H1 (cell line): ENCODE results near the gene BCL2. TPM values are rescaled to one million over a fixed set of nuclear protein-coding genes. Genes with fewer than 3 reads are reported as not detected.

ENCODE experiments used
- CTCF ChIA-PET: fragments of 300-600 bp; sonication (Branson Sonifier 250); formaldehyde crosslinking; loops from one replicate; lab custom pipeline; 2021; ENCODE audit not compliant: partially characterized antibody; lab: Charles Lee
- POLR2A ChIA-PET: fragments of 300-600 bp; sonication (Branson Sonifier 250); formaldehyde crosslinking; loops from one replicate; lab custom pipeline; 2021; ENCODE audit warnings: inconsistent platforms; ENCODE audit not compliant: partially characterized antibody; lab: Charles Lee
- DNase-seq, 2 experiments: peaks; one replicate each; pipeline versions ENCODE4 v3.0.0 to v3.0.0-alpha.2; 2010 to 2022; ENCODE audit warnings: low spot score in 2 of 2, low read depth in 1 of 2, mixed read lengths in 1 of 2
- FAIRE-seq: peaks from 2 replicates; lab custom pipeline; 2011; peaks lifted over from hg19 to GRCh38; lab: Jason Lieb, UNC
- H2AFZ ChIP-seq: 2 replicates; pipeline ENCODE4 v1.8.1; 2012; ENCODE audit warnings: low read length, inconsistent platforms
- H2AK5ac ChIP-seq: 2 replicates; pipeline ENCODE4 v1.6.1; 2013; ENCODE audit warnings: low read depth, low read length
- H2BK120ac ChIP-seq: replicated peaks from 2 replicates; pipeline ENCODE3; 2013; ENCODE audit warnings: low read depth, low read length, inconsistent platforms
- H2BK12ac ChIP-seq: 2 replicates; pipeline ENCODE4 v1.6.1; 2013; ENCODE audit warnings: low read depth, low read length
- H2BK15ac ChIP-seq: 2 replicates; pipeline ENCODE4 v1.6.1; 2013; ENCODE audit warnings: low read length
- H2BK20ac ChIP-seq: 2 replicates; pipeline ENCODE4 v1.6.1; 2013; ENCODE audit warnings: low read length
- H2BK5ac ChIP-seq: 2 replicates; pipeline ENCODE4 v1.6.1; 2013; ENCODE audit warnings: low read depth, low read length
- H3K14ac ChIP-seq: 2 replicates; pipeline ENCODE4 v1.6.1; 2013; ENCODE audit warnings: inconsistent platforms; ENCODE audit not compliant: insufficient read length
- H3K18ac ChIP-seq: 2 replicates; pipeline ENCODE4 v1.6.1; 2013; ENCODE audit warnings: low read length; ENCODE audit errors: extremely low read depth
- H3K23ac ChIP-seq: 2 replicates; pipeline ENCODE4 v1.6.1; 2013; ENCODE audit warnings: inconsistent platforms; ENCODE audit not compliant: insufficient read length
- H3K23me2 ChIP-seq: 2 replicates; pipeline ENCODE4 v1.6.1; 2013; ENCODE audit warnings: low read depth, low read length
- H3K27ac ChIP-seq: 2 replicates; pipeline ENCODE4 v1.6.1; 2011; ENCODE audit warnings: low read depth, low read length, inconsistent platforms
- H3K27me3 ChIP-seq, 4 experiments: replicated peaks in 1 of 4; 1 replicate in 1 of 4; 2 replicates in 3 of 4; pipeline versions ENCODE4 v1.6.1 to v1.8.1; 2011 to 2013; ENCODE audit warnings: low read length in 3 of 4, mild to moderate bottlenecking in 3 of 4, inconsistent platforms in 2 of 4, mixed read lengths in 2 of 4, moderate library complexity in 1 of 4; ENCODE audit not compliant: control insufficient read depth in 3 of 4, insufficient read depth in 3 of 4; ENCODE audit errors: extremely low read depth in 1 of 4
- H3K36me3 ChIP-seq, 4 experiments: 2 replicates each; pipeline versions ENCODE4 v1.6.1 to v1.8.1; 2011 to 2013; ENCODE audit warnings: mild to moderate bottlenecking in 4 of 4, low read length in 3 of 4, moderate library complexity in 2 of 4, control low read depth in 1 of 4, inconsistent platforms in 1 of 4; ENCODE audit not compliant: insufficient read depth in 4 of 4, control insufficient read depth in 2 of 4
- H3K4ac ChIP-seq: replicated peaks from 2 replicates; pipeline ENCODE3; 2013; ENCODE audit warnings: low read length, low read depth, mixed read lengths, inconsistent platforms; ENCODE audit not compliant: insufficient read length
- H3K4me1 ChIP-seq, 4 experiments: replicated peaks in 1 of 4; 1 replicate in 1 of 4; 2 replicates in 3 of 4; pipeline versions ENCODE4 v1.6.1 to v1.8.1; 2011 to 2013; ENCODE audit warnings: low read length in 3 of 4, inconsistent platforms in 2 of 4, mixed read lengths in 1 of 4; ENCODE audit not compliant: insufficient read depth in 4 of 4, control insufficient read depth in 3 of 4
- H3K4me2 ChIP-seq, 2 experiments: 2 replicates each; pipeline versions ENCODE4 v1.6.1 to v1.8.1; 2011 to 2013; ENCODE audit warnings: low read depth in 2 of 2, low read length in 2 of 2, control low read depth in 1 of 2, inconsistent platforms in 1 of 2, mild to moderate bottlenecking in 1 of 2; ENCODE audit not compliant: insufficient read depth in 1 of 2
- H3K4me3 ChIP-seq, 4 experiments: fragments of 200-600, 300-600 bp in 1 of 4; sonication (generic), shearing (Covaris generic), sonication (Bioruptor Twin) in 1 of 4; 2 replicates each; pipeline versions ENCODE4 v1.5.1 to v1.8.1; 2011 to 2016; ENCODE audit warnings: low read length in 4 of 4, low read depth in 3 of 4, control low read depth in 2 of 4, inconsistent platforms in 2 of 4, mild to moderate bottlenecking in 2 of 4, mixed read lengths in 1 of 4, moderate library complexity in 1 of 4; ENCODE audit not compliant: insufficient read depth in 2 of 4; ENCODE audit errors: extremely low read depth in 1 of 4
- H3K56ac ChIP-seq: replicated peaks from 2 replicates; pipeline ENCODE3; 2013; ENCODE audit warnings: low read depth, mild to moderate bottlenecking, mixed read lengths, low read length, inconsistent platforms; ENCODE audit not compliant: insufficient read length
- H3K79me1 ChIP-seq: 2 replicates; pipeline ENCODE4 v1.6.1; 2013; ENCODE audit warnings: low read depth, low read length, control low read depth
- H3K79me2 ChIP-seq, 2 experiments: 2 replicates each; pipeline versions ENCODE4 v1.6.1 to v1.8.1; 2012 to 2013; ENCODE audit warnings: low read length in 2 of 2, mild to moderate bottlenecking in 2 of 2, inconsistent platforms in 1 of 2; ENCODE audit not compliant: insufficient read depth in 2 of 2, control insufficient read depth in 1 of 2
- H3K9ac ChIP-seq, 4 experiments: replicated peaks in 1 of 4; 1 replicate in 1 of 4; 2 replicates in 3 of 4; pipeline versions ENCODE4 v1.6.1 to v1.8.1; 2011 to 2013; ENCODE audit warnings: low read depth in 3 of 4, low read length in 3 of 4, control low read depth in 2 of 4, mild to moderate bottlenecking in 2 of 4, moderate library complexity in 2 of 4, inconsistent platforms in 1 of 4; ENCODE audit errors: extremely low read depth in 1 of 4
- H3K9me3 ChIP-seq, 2 experiments: 2 replicates each; pipeline versions ENCODE4 v1.6.1 to v1.8.1; 2012 to 2013; ENCODE audit warnings: mild to moderate bottlenecking in 2 of 2, moderate library complexity in 2 of 2, control low read depth in 1 of 2, inconsistent platforms in 1 of 2, low read depth in 1 of 2, low read length in 1 of 2, mixed read lengths in 1 of 2; ENCODE audit not compliant: insufficient read depth in 2 of 2
- H4K20me1 ChIP-seq, 2 experiments: replicated peaks in 1 of 2; 2 replicates each; pipeline versions ENCODE3 to v1.8.1; 2011 to 2013; ENCODE audit warnings: inconsistent platforms in 2 of 2, low read length in 2 of 2, mild to moderate bottlenecking in 1 of 2; ENCODE audit not compliant: insufficient read depth in 2 of 2, control insufficient read depth in 1 of 2
- H4K5ac ChIP-seq: 2 replicates; pipeline ENCODE4 v1.6.1; 2013; ENCODE audit warnings: low read length, low read depth, mixed read lengths, inconsistent platforms; ENCODE audit not compliant: insufficient read length
- H4K8ac ChIP-seq: 2 replicates; pipeline ENCODE4 v1.8.0; 2013; ENCODE audit warnings: mild to moderate bottlenecking, moderate library complexity, low read length, inconsistent platforms; ENCODE audit not compliant: insufficient read depth; ENCODE audit errors: extremely low read depth
- H4K91ac ChIP-seq: replicated peaks from 2 replicates; pipeline ENCODE3; 2013; ENCODE audit warnings: low read length, mixed read lengths, inconsistent platforms; ENCODE audit not compliant: insufficient read length
- ASH2L ChIP-seq: fragments of 200-600, 300-600 bp; sonication (generic); IDR thresholded peaks from one replicate; pipeline ENCODE4 v1.7.1; 2017; ENCODE audit warnings: low read length
- BACH1 ChIP-seq: IDR thresholded peaks from 2 replicates; pipeline ENCODE4 v1.6.1; 2012; ENCODE audit warnings: low read length, improper control_type of control experiment
- CEBPB ChIP-seq: IDR thresholded peaks from 2 replicates; pipeline ENCODE4 v1.6.1; 2012; ENCODE audit warnings: low read depth, low read length
- GABPA ChIP-seq: IDR thresholded peaks from 2 replicates; pipeline ENCODE4 v1.6.1; 2011; ENCODE audit warnings: mild to moderate bottlenecking, low read length, moderate library complexity, borderline replicate concordance; ENCODE audit not compliant: insufficient read depth
- HDAC2 ChIP-seq, 2 experiments: fragments of 300-600 bp in 1 of 2; sonication (generic) in 1 of 2; IDR thresholded peaks; 2 replicates each; pipeline ENCODE4 v1.6.1; 2011 to 2012; ENCODE audit warnings: low read depth in 2 of 2, low read length in 2 of 2, mild to moderate bottlenecking in 2 of 2, moderate library complexity in 2 of 2, borderline replicate concordance in 1 of 2, inconsistent platforms in 1 of 2
- JUND ChIP-seq: IDR thresholded peaks from 2 replicates; pipeline ENCODE4 v1.6.1; 2011; ENCODE audit warnings: mild to moderate bottlenecking, improper control_type of control experiment, low read length
- MAFK ChIP-seq: IDR thresholded peaks from 2 replicates; pipeline ENCODE4 v1.6.1; 2012; ENCODE audit warnings: low read depth, mild to moderate bottlenecking, improper control_type of control experiment, low read length
- PHF8 ChIP-seq: fragments of 200-600 bp; sonication (generic); conservative IDR thresholded peaks from 2 replicates; pipeline ENCODE4 v1.7.1; 2012; ENCODE audit warnings: low read depth, mild to moderate bottlenecking, inconsistent platforms, low read length, moderate library complexity
- RAD21 ChIP-seq, 2 experiments: IDR thresholded peaks in 1 of 2; conservative IDR thresholded peaks in 1 of 2; 2 replicates each; pipeline ENCODE4 v1.6.1; 2011; ENCODE audit warnings: low read depth in 2 of 2, low read length in 2 of 2, improper control_type of control experiment in 1 of 2, inconsistent platforms in 1 of 2, mild to moderate bottlenecking in 1 of 2, moderate library complexity in 1 of 2
- SIRT6 ChIP-seq: IDR thresholded peaks from one replicate; pipeline ENCODE4 v1.7.1; 2012; ENCODE audit warnings: low read length, inconsistent platforms
- SIX5 ChIP-seq: IDR thresholded peaks from 2 replicates; pipeline ENCODE4 v1.6.1; 2011; ENCODE audit warnings: mild to moderate bottlenecking, low read depth, low read length
- SP1 ChIP-seq: IDR thresholded peaks from 2 replicates; pipeline ENCODE4 v1.6.1; 2011; ENCODE audit warnings: low read depth, low read length
- TEAD4 ChIP-seq: IDR thresholded peaks from 2 replicates; pipeline ENCODE4 v1.6.1; 2012; ENCODE audit warnings: low read depth, low read length, inconsistent platforms, mixed read lengths
- WGBS, 2 experiments: shearing (Covaris generic) in 1 of 2; methylation state at CpG; one replicate each; pipeline versions ENCODE4 v1.1.6 to v1.1.7; 2013 to 2015; ENCODE audit warnings: low lambda C conversion rate in 2 of 2, mixed read lengths in 2 of 2, inconsistent platforms in 1 of 2, low coverage in 1 of 2, missing lambda C conversion rate in 1 of 2; ENCODE audit not compliant: insufficient replicate concordance in 2 of 2, insufficient coverage in 1 of 2, insufficient read length in 1 of 2; ENCODE audit errors: extremely low coverage in 1 of 2, missing lambda C conversion rate in 1 of 2; 5-methylcytosine and 5-hydroxymethylcytosine counted together
- polyA plus RNA-seq, 7 experiments: library from polyadenylated mRNA; depleted of rRNA in 3 of 7; stranded (reverse) in 5 of 7; unstranded in 2 of 7; fragments of >200 nt in 5 of 7; fragments of 200-250 nt in 2 of 7; gene quantifications; 1 replicate in 5 of 7; 2 replicates in 1 of 7; 4 replicates in 1 of 7; pipeline versions ENCODE4 v1.2.1 to v1.2.3, GENCODE V29; 2011 to 2013; ENCODE audit warnings: missing spikeins in 2 of 7, mixed read lengths in 2 of 7
- total RNA-seq: library from RNA; stranded (reverse); fragmentation: NEBNext Ultra II Directional; extraction: Animal tissue kit (Norgen Biotek cat#: 25700); gene quantifications from 2 replicates; pipeline ENCODE4 v1.2.1, GENCODE V29; 2021

Gene BCL2
- total and polyA plus RNA-seq, 2 of the 8 experiments (the other 6 are each of a cell fraction or from before 2014, with no cell fraction given): 0.59 to 4.5 TPM

GRCh38 chr18:63180971-63181376 is 138.6 kb downstream of the BCL2 start:
- no peak overlapping the region for H2AK5ac ChIP-seq
- no peak overlapping the region for H2BK20ac ChIP-seq
- H4K5ac ChIP-seq: no peak overlapping the region
- no peak overlapping the region for H3K56ac ChIP-seq
- no peaks in the 10 kb centered on the region for H4K20me1 ChIP-seq
- H4K8ac ChIP-seq: no peak overlapping the region
- H2AFZ ChIP-seq: no peak overlapping the region
- no peak overlapping the region for H3K4me3 ChIP-seq
- ChIA-PET CTCF (interaction anchor here (0.8 to 1.8 kb wide), 3 partner anchors 49 to 142 kb away, joined by 3 to 11 read pairs (median 4); no protein-coding TSS in a partner anchor), POLR2A (no interaction called here)
- no peak overlapping the region for H3K23ac ChIP-seq
- H3K36me3 ChIP-seq: no peaks in the 10 kb centered on the region
- no peak overlapping the region for H4K91ac ChIP-seq
- no peaks in the 10 kb centered on the region for H3K27me3 ChIP-seq
- no peak overlapping the region for H3K4me2 ChIP-seq
- no peak overlapping the region for H3K4ac ChIP-seq
- peaks cover 0 to 8% (median 2%) of the 10 kb centered on the region in 4 experiments; a peak in 4 of 7 replicates for H3K4me1 ChIP-seq
- no peak overlapping the region for H2BK12ac ChIP-seq
- DNase-seq: no peak
- no peak overlapping the region for H2BK5ac ChIP-seq
- H3K9ac ChIP-seq: no peak overlapping the region
- H3K79me2 ChIP-seq: no peaks in the 10 kb centered on the region
- 86% methylated on average over 5 of the region's 5 CpGs; no CpG with 5 or more reads in 1 of the 2 experiments for WGBS, 2 experiments
- H2BK15ac ChIP-seq: no peak overlapping the region
- H3K23me2 ChIP-seq: no peaks in the 10 kb centered on the region
- no peak overlapping the region for H2BK120ac ChIP-seq
- no peak overlapping the region for H3K27ac ChIP-seq
- no peak overlapping the region for H3K18ac ChIP-seq
- no peak for FAIRE-seq
- H3K79me1 ChIP-seq: no peaks in the 10 kb centered on the region
- H3K9me3 ChIP-seq: no peaks in the 10 kb centered on the region
- no peak overlapping the region for H3K14ac ChIP-seq
- no peak for TF ChIP-seq ASH2L
- TF ChIP-seq TEAD4: no peak
- TF ChIP-seq BACH1: no peak
- TF ChIP-seq GABPA: no peak
- TF ChIP-seq PHF8: no peak
- TF ChIP-seq CEBPB: no peak
- TF ChIP-seq MAFK: no peak
- TF ChIP-seq HDAC2 (IDR thresholded peaks at IDR 0.05; ENCODE audit: borderline replicate concordance in 1 of 2, low read depth in 2 of 2, low read length in 2 of 2): no peak
- no peak for TF ChIP-seq RAD21 (IDR thresholded peaks at IDR 0.05 in 1 of 2, conservative IDR thresholded peaks at IDR 0.05 in 1 of 2; ENCODE audit: low read depth in 2 of 2, low read length in 2 of 2)
- no peak for TF ChIP-seq SIX5
- no peak for TF ChIP-seq JUND
- TF ChIP-seq SP1: no peak
- TF ChIP-seq SIRT6: no peak
